GM18502 (cell line): ENCODE data around the gene HLA-DOB.

ENCODE experiments used
- ATAC-seq: cut with Tn5 transposase; IDR thresholded peaks from one replicate; pipeline ENCODE4 v1.9.1; 2021; ENCODE audit warnings: mild to moderate bottlenecking; ENCODE audit not compliant: unreplicated experiment, poor library complexity

Gene HLA-DOB

DNA sequence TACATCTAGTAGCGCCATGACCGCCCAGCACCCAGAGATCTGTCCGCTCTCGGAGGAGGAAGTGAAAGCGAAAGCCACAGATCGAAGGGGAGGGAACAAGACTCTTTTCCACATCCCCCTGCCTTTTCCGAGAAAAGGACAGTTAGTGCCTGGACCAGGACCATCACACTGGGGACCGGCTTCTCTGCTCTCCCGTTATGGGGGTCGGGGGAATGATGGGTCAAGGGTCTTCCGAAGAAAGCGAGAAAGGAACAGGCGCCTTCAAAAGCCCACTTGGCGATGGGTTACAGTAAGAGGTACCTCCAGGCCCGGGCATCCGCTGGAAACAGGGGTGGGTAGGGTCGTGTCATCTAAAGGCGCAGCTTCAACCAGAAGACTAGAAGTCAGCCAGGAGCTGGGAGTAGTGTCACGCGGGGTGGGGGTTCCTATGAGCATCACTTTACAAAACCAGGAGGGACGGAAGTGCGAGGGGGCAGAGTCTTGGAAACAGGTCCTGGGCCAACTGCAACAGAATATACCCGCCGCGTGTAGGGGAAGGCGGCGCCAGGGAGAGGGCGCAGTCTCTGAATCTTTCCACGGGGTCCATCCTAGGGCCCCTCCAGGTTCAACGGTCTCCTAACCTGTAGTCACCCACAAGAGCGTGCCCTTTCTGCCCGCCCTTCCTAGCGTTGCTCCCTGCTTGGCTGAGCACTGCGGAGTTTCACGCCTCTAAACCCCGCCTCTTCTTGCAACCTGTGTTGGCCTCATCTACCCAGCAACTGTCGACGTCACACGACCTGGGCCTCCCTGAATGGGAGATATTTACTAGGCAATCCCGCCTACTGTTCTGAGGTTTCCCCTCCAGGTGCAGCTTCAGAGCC, 27.4 kb upstream of the HLA-DOB start, which contains the start of gene PSMB8:
Gene PSMB8 (minus strand): TSS at position 69 of the 860 bp plus-strand sequence. CDS start 51 bp downstream, at position 18.
- peak; percentile 70 for ATAC-seq

DNA sequence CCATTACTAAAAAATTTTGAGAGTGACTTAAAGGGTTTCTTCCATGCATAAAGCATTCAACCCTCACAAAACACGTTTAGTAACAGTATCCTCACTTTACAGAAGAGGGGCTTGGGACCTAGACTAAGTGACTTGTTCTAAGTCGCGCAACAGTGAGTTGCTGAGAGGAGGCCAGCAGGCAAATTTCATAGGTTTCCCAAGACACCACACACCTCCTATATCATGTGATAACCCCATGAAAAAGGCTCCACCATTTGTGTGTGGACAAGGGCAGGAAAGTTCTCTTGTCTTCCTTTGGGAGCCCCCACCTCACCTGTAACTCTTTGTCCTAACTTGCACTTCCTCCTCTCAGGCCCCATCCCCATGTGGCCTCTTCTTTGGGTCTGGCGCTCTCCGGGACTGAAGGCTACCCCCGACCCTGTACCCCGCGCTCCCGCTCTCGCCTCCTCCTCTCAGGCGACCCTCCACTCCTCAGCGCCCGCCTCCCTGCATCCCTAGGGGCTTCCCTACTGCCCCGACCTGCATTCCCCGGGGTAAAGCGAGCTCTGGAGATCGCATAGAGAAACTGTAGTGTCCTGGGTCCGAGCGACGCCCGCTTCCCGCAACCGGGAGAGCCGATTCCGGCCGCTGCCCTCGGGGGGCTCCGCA, 26.7 kb upstream of the HLA-DOB start:
- peak; percentile 0 for ATAC-seq

GRCh38 chr6:32842690-32843089, 25.9 kb upstream of the HLA-DOB start:
- ATAC-seq = no peak

DNA sequence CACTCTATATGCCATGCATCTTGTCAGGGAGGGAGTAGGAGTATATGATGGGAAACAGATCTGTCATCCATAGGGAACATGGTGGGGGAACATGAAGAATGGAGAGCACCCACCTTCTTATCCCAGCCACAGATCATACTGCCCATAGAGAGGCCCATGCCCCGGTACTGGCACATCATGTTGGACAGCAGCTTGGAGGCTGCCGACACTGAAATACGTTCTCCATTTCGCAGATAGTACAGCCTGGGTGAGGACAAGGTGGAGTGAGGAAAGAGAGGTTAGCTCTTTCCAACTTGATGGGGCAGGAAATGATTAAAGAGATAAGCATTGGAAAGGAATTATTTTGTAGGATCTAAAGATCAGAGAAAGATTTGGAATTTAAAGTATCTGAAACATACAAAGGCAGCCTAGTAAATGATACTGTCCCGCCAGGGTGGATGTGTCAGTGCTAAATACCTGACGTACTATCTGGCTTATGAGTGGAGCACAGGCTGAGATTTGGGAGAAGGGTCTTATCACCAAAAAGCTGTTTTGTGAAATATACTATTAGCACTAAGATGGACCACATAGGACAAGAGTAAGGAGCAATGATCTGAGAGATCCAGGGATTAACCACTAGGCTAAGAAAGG, 25.3 kb upstream of the HLA-DOB start:
- no peak for ATAC-seq

- no peak for ATAC-seq
Measured at GRCh38 chr6:32840604-32841246, 23.9 kb upstream of the HLA-DOB start.

DNA sequence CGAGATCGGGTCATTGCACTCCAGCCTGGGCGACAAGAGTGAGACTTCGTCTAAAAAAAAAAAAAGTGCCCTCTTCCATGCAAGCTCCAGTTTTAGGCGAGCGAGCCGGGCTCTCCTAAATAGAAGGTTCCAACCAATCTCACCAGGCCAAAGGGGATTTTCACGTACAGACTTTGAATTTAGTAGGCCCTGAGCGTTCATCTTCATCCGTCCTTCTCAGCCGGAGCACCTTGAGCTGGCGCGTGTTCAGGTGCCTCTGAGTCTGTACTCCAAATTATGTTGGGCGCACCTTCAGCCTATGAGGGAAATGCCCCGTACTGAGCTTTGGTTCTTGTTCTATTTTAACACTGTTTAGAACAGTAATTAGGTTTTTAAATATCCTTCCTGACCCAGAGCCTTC, 22.6 kb upstream of the HLA-DOB start:
- no peak for ATAC-seq

GRCh38 chr6:32838114-32838958, 21.5 kb upstream of the HLA-DOB start, which contains the start of gene TAP2:
Gene TAP2 (minus strand): TSS chr6:32838739. CDS start chr6:32838233, 506 bp downstream.
- ATAC-seq = peak; percentile 71

DNA sequence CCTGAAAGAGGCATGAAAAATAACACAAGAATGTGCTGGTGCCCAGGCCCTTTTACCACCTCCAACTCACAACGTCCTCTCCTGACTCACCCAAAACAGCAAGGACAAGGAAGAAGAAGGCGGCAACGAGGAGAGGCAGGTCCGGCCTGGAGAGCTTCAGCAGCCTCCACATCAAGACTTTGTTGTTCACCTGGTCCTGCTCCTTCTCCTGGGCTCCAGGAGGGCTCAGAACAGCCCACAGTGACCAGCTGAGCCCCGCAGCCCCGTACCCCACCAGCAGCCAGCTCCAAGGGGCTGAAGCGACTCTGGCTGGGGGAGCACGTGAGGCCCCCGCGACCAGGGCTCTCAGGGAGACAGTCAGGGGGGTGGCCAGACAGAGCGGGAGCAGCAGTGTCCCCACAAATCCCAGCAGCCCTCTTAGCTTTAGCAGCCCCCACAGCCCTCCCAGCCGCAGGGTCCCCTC, 20.9 kb upstream of the HLA-DOB start:
- no peak for ATAC-seq

DNA sequence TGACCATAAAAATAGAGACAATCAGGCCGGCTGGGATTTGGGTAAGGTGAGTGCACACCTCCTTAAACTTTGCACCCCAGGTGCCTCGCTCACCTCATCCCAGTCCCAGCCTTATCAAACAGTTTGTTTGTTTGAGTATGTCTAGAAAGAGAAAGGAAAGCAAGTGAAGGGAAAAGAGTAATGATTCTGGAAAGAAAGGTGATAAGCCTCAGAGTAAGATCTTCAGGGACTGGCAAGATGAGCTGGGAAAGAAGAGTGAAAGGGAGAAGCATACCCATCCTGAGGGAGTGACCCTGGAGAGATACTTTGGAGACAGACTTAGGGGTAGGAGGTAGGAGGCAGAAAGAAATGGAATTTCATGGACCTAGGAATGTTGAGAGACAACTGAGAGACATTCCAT, 20.1 kb upstream of the HLA-DOB start:
- ATAC-seq = no peak

- ATAC-seq = no peak
Measured at GRCh38 chr6:32835167-32835893, 18.5 kb upstream of the HLA-DOB start.

- ATAC-seq = no peak
Measured at GRCh38 chr6:32833664-32834063, 16.9 kb upstream of the HLA-DOB start.

- no peak for ATAC-seq
Measured at GRCh38 chr6:32832535-32832934, 15.7 kb upstream of the HLA-DOB start.

DNA sequence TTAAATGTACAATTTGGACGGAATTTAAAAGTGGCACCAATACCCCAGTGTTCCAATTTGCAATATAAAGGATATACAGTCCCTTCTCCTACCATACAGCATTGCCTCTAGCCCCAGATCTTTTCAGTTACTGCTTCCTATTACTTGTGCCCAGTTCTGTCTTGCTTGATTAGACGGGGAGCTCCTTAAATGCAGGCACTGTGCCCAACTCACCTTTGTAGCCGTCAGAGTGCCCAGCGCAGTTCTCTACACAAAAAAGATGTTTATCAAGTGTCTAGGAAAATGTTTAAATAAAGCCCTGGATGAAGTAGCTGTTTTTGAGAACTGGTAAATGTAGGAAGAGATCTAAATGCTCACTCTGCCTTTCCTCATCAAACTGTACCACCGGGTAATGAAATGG, 14.1 kb upstream of the HLA-DOB start:
- no peak for ATAC-seq

DNA sequence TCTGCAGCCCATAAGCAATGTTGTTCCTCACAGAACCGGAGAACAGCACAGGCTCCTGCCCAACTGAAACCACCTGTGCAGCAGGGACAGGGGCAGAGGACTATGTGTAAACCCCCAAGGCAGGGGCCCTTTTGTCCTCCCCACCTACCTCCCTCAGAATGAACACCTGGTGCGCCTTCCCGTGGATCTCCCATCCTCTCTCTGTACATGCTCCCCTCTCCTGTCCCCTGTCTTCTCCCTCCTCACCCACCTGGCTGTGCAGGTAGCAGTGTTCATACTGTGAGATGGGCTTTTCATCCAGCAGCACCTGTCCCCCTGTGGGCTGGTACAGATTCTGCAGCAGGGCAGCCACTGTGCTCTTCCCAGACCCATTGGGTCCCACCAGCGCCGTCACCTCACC, 13.2 kb upstream of the HLA-DOB start:
- ATAC-seq = no peak

DNA sequence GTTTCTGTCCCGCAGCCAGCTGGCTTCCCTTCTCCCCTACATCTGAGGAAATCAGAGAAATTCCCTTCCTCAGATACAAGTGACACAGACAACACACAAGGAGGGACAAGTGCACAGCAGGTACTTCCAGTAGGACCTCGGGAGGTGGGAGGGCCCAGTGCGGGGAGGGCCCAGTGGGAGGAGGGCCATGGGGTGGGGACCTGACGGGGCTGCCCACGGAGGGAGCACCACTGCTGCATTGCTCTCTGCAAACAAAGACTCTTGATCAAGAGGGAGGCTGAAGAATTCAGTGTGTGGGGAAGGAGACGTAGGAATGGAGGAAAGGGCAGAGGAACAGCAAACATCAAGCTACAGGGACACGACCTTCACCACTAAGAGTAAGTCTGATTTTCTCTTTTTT, 12.7 kb upstream of the HLA-DOB start:
- ATAC-seq = no peak

- no peak for ATAC-seq
Measured at GRCh38 chr6:32827025-32827424, 10.2 kb upstream of the HLA-DOB start.

DNA sequence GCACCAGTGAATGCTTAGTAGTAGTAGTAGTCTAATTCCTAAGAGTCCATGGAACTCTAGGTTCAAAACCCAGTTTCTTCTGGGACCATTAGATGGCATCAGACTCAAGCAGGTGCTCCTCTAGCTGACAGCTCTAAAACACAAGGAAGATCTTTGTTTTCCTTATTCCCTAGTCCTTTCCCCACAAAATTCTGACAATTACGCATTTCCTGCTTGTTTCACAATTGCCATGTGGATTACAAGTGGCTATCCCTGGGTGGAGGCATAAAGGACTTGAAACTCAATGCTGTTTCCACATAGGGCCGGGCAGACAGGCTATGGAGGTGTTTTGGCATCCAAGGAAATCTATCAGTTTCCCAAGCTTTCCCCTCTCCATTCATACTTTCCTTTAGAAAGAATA, 9.2 kb upstream of the HLA-DOB start:
- no peak for ATAC-seq

DNA sequence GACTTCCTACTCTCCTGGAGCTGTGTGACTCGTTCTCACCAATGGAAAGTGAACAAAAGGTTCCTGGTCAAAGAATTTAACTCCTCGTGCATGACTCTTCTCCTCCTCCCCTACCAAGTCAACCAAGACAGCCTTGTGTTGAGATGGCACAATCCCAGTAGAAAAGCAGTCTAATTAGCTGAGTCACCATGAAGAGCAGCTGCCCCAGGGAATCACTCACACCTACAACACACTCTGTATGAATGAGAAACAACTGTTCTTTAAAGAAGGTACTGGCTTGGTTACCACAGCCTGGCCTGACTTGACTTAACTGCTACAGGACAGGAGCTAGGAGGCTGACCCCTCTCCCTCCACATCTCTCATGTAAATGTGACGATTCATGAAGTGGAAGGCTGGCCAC, 2.9 kb upstream of the HLA-DOB start:
- no peak for ATAC-seq

- no peak for ATAC-seq
Measured at GRCh38 chr6:32818867-32819266, 2.1 kb upstream of the HLA-DOB start.
